ENCODE results near the gene RAD51D.
A peak's percentile ranks its signal among the peaks of the same experiment; 100 is the strongest.

Gene RAD51D

DNA sequence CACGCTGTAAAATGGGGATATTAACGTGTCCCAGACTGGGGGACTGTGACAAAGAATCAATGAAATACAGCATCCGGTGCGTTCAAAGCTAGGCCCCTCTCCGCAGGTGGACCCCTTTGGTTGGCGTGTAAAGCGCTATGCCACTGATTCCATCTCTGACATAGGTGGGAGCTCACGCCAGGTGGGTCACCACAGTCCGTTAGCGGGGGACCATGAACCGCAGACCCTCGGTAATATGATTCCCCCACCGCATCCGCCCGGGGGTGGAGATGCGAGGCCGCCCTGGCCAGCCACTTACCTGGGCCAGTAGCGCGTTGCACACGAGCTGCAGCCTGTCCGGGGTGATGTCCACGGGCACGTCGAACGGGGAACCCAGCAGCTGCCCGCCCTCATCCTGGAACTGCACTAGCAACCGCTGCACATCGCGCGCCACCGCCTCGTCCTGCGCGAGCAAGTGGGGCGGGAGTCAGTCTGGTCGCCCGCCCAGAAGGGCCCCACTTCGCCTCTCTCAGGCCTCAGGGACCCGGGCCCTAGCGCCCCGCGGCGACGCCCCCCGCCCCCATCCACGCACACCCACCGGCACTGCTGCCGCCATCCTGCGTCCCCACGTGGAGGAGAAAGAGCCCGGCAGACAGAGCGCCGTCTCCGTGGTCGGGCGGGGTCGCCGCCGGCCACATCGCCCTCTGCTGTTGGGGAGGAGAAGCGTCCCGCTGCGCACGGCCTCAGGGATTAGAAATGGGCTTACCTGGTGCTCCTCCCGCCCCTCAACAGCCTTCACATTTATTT lies 22.2 kb upstream of the RAD51D start, which contains the start of gene NLE1:
TSS of gene NLE1 (minus strand) at position 623 of the 786 bp plus-strand sequence. CDS start at position 595, 28 bp downstream.
- Histone ChIP-seq H3K27ac (ENCODE audit: low read depth in 2 of 2, low read length in 2 of 2) (no peak within 1 kb of the TSS), H3K4me1 (ENCODE audit: control insufficient read depth in 2 of 2, insufficient read depth in 2 of 2, low read length in 2 of 2) (peaks cover 3% of the 10 kb centered on the region in 2 donors), H3K36me3 (ENCODE audit: control insufficient read depth in 2 of 2, insufficient read depth in 2 of 2, low read length in 2 of 2) (peaks cover 9 to 13% of the 10 kb centered on the region in 2 donors), H3K9me3 (ENCODE audit: control insufficient read depth in 2 of 2, low read length in 2 of 2) (no peaks in the 10 kb centered on the region), H3K4me3 (ENCODE audit: low read length in 2 of 2) (peak within 1 kb of the TSS; percentile 77 to 93), H3K9ac (ENCODE audit: low read depth in 1 of 2, low read length in 2 of 2) (peak within 1 kb of the TSS; percentile 52 to 79), H3K27me3 (ENCODE audit: control insufficient read depth in 2 of 2, insufficient read depth in 2 of 2, low read length in 2 of 2) (no peaks in the 10 kb centered on the region)

DNA sequence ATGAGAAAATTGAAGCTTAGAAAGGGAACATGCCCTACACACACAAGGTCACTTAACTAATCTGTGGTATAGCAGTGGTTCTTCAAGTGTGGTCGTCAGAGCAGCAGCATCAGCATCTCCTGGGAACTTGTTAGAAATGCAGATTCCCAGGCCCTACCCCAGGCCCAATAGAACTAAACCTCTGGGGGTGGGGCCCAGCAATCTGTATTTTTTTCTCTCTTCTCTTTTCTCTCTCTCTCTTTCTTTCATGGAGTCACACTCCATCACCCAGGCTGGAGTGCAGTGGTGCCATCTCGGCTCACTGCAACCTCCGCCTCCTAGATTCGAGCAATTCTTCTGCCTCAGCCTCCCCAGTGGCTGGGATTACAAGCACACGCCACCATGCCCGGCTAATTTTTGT lies 18.6 kb upstream of the RAD51D start:
- no peak overlapping the region for H3K27ac ChIP-seq (ENCODE audit: low read depth in 2 of 2, low read length in 2 of 2)
- peaks cover 37 to 45% of the 10 kb centered on the region in 2 donors for H3K36me3 ChIP-seq (ENCODE audit: control insufficient read depth in 2 of 2, insufficient read depth in 2 of 2, low read length in 2 of 2)

DNA sequence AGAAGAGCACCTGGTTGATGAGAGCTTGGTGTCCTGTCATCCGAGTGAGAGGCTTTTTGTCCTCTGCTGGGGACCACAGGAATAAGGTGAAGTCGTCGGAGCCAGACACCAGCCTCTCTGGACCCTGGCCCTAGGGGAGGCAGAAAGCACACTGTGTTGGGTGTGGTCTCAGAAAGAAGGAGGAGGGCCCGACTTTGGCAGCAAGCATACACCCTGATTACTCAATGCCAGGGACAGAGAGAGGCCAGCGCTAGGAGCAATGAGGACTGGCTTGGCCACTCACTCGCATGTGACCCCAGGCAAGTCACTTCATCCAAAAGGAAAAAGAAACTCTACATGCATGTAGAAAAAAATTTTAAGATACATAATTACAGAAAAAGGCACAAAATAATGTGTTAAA lies 15.7 kb upstream of the RAD51D start:
- Histone ChIP-seq H3K36me3 (ENCODE audit: control insufficient read depth in 2 of 2, insufficient read depth in 2 of 2, low read length in 2 of 2) (peaks cover 45 to 66% of the 10 kb centered on the region in 2 donors), H3K27me3 (ENCODE audit: control insufficient read depth in 2 of 2, insufficient read depth in 2 of 2, low read length in 2 of 2) (no peaks in the 10 kb centered on the region), H3K9me3 (ENCODE audit: control insufficient read depth in 2 of 2, low read length in 2 of 2) (no peaks in the 10 kb centered on the region)

More for the DNA sequence above, 18.6 kb upstream of the RAD51D start:
- Histone ChIP-seq H3K4me1 (ENCODE audit: control insufficient read depth in 2 of 2, insufficient read depth in 2 of 2, low read length in 2 of 2) (peaks cover 3% of the 10 kb centered on the region in 2 donors), H3K27me3 (ENCODE audit: control insufficient read depth in 2 of 2, insufficient read depth in 2 of 2, low read length in 2 of 2) (no peaks in the 10 kb centered on the region), H3K9ac (ENCODE audit: low read depth in 1 of 2, low read length in 2 of 2) (no peak overlapping the region), H3K9me3 (ENCODE audit: control insufficient read depth in 2 of 2, low read length in 2 of 2) (no peaks in the 10 kb centered on the region), H3K4me3 (ENCODE audit: low read length in 2 of 2) (no peak overlapping the region)

DNA sequence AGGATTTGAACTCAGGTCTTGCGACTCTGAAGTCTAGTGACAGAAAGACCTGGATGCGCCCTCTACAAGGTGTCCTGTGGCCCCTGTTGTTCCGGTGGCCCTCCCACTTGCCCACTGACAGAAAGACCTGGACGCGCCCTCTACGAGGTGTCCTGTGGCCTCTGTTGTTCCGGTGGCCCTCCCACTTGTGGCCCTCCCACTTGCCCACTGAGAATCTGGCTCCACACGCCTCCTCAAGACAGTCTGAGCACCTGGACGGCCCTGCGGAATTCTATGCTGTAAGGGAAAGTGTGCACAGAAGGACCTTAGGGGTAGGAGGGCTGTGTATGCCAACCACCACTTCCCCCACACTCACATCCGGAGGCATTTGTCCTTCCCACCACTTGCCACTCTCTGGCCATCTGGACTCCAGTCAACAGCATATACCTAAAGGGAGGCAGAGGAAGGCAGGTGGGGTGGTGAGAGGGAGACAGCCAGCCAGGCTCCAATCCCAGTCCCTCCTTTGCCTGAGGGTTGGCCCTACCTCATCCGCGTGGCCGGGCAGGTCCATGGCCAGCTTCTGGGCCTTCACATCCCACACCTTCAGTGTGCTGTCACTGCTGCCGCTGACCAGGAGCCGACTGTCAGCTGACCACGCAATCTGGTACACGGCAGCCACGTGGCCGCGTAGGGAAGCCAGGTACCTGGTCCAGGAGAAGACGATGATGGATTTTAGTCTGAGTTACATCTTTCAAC lies 13.3 kb upstream of the RAD51D start:
- Histone ChIP-seq H3K36me3 (ENCODE audit: control insufficient read depth in 2 of 2, insufficient read depth in 2 of 2, low read length in 2 of 2) (peaks cover 38 to 63% of the 10 kb centered on the region in 2 donors), H3K4me3 (ENCODE audit: low read length in 2 of 2) (no peak overlapping the region), H3K9me3 (ENCODE audit: control insufficient read depth in 2 of 2, low read length in 2 of 2) (no peaks in the 10 kb centered on the region), H3K4me1 (ENCODE audit: control insufficient read depth in 2 of 2, insufficient read depth in 2 of 2, low read length in 2 of 2) (peaks cover 0 to 2% of the 10 kb centered on the region in 2 donors), H3K9ac (ENCODE audit: low read depth in 1 of 2, low read length in 2 of 2) (no peak overlapping the region), H3K27ac (ENCODE audit: low read depth in 2 of 2, low read length in 2 of 2) (no peak overlapping the region), H3K27me3 (ENCODE audit: control insufficient read depth in 2 of 2, insufficient read depth in 2 of 2, low read length in 2 of 2) (no peaks in the 10 kb centered on the region)

More for the DNA sequence above, 15.7 kb upstream of the RAD51D start:
- H3K27ac ChIP-seq (ENCODE audit: low read depth in 2 of 2, low read length in 2 of 2), result no peak overlapping the region
- H3K9ac ChIP-seq (ENCODE audit: low read depth in 1 of 2, low read length in 2 of 2), result no peak overlapping the region
- H3K4me3 ChIP-seq (ENCODE audit: low read length in 2 of 2), result no peak overlapping the region
- peaks cover 0 to 2% of the 10 kb centered on the region in 2 donors for H3K4me1 ChIP-seq (ENCODE audit: control insufficient read depth in 2 of 2, insufficient read depth in 2 of 2, low read length in 2 of 2)

DNA sequence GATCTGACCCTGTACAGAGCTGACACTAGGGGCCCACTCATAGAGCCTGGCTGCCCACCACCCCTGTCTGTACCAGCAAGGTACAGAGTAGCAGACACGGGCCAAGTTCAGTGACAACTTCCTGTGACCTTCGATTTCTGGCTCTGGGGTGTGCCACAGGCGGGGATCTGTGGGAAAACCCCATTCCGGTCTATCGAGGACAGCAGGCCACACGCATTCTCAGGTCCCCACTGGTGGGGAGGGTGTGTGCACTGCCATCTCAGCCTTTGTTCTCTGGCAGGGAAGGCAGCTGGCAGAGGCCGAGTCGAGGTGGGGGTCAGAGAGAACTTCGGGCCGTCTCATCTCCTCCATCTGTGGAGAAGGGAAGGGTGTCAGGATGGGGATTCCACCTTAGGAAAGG lies 12.4 kb upstream of the RAD51D start:
- Histone ChIP-seq H3K36me3 (ENCODE audit: control insufficient read depth in 2 of 2, insufficient read depth in 2 of 2, low read length in 2 of 2) (peaks cover 35 to 59% of the 10 kb centered on the region in 2 donors), H3K27ac (ENCODE audit: low read depth in 2 of 2, low read length in 2 of 2) (no peak overlapping the region)

DNA sequence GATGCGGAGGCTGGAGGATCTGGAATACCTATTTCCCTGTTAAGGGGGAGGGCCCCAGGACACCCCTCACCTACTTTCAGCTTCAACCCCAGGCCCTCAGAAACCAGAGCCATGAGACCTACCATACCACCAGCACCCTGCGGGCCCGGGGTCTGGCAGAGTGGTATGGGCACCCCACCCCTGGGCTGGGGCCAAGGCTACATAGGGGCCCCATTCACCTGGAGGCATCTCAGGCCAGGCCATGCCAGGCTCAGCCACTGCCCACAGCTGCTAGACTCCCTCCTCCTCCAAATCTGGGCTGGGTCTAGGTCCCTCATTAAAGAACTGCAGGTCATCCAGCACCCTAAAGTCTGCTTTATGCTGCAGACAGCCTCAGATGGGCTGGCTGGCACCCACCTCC lies 10.7 kb upstream of the RAD51D start:
- Histone ChIP-seq H3K27me3 (ENCODE audit: control insufficient read depth in 2 of 2, insufficient read depth in 2 of 2, low read length in 2 of 2) (no peaks in the 10 kb centered on the region), H3K9me3 (ENCODE audit: control insufficient read depth in 2 of 2, low read length in 2 of 2) (no peaks in the 10 kb centered on the region), H3K27ac (ENCODE audit: low read depth in 2 of 2, low read length in 2 of 2) (no peak overlapping the region), H3K9ac (ENCODE audit: low read depth in 1 of 2, low read length in 2 of 2) (no peak overlapping the region), H3K4me1 (ENCODE audit: control insufficient read depth in 2 of 2, insufficient read depth in 2 of 2, low read length in 2 of 2) (peaks cover 0 to 2% of the 10 kb centered on the region in 2 donors), H3K4me3 (ENCODE audit: low read length in 2 of 2) (no peak overlapping the region), H3K36me3 (ENCODE audit: control insufficient read depth in 2 of 2, insufficient read depth in 2 of 2, low read length in 2 of 2) (peaks cover 24 to 43% of the 10 kb centered on the region in 2 donors)

More for the DNA sequence above, 12.4 kb upstream of the RAD51D start:
- Histone ChIP-seq H3K4me3 (ENCODE audit: low read length in 2 of 2) (no peak overlapping the region), H3K9ac (ENCODE audit: low read depth in 1 of 2, low read length in 2 of 2) (no peak overlapping the region), H3K4me1 (ENCODE audit: control insufficient read depth in 2 of 2, insufficient read depth in 2 of 2, low read length in 2 of 2) (peaks cover 0 to 2% of the 10 kb centered on the region in 2 donors), H3K9me3 (ENCODE audit: control insufficient read depth in 2 of 2, low read length in 2 of 2) (no peaks in the 10 kb centered on the region), H3K27me3 (ENCODE audit: control insufficient read depth in 2 of 2, insufficient read depth in 2 of 2, low read length in 2 of 2) (no peaks in the 10 kb centered on the region)

DNA sequence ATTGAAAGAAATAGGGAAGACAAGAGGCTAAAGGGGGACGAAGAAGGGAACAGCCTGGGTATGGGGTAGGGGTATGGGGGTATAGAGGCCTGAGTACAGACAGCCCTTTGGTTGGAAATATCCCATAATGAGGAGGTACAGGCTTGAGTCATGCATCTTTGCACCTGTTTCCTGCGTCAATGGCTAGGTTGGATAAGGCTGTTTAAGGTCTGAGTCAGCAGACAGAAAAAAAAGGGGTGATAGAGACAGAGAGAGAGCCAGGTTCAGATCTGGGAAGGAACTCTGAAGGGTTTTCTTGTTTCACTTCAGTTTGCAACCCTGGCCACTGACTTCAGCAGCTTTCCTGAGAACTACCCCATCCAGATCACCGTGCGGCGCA lies 10.3 kb upstream of the RAD51D start:
- Histone ChIP-seq H3K27ac (ENCODE audit: low read depth in 2 of 2, low read length in 2 of 2) (no peak overlapping the region), H3K9me3 (ENCODE audit: control insufficient read depth in 2 of 2, low read length in 2 of 2) (no peaks in the 10 kb centered on the region), H3K9ac (ENCODE audit: low read depth in 1 of 2, low read length in 2 of 2) (no peak overlapping the region), H3K36me3 (ENCODE audit: control insufficient read depth in 2 of 2, insufficient read depth in 2 of 2, low read length in 2 of 2) (peaks cover 20 to 38% of the 10 kb centered on the region in 2 donors), H3K4me3 (ENCODE audit: low read length in 2 of 2) (no peak overlapping the region), H3K27me3 (ENCODE audit: control insufficient read depth in 2 of 2, insufficient read depth in 2 of 2, low read length in 2 of 2) (no peaks in the 10 kb centered on the region), H3K4me1 (ENCODE audit: control insufficient read depth in 2 of 2, insufficient read depth in 2 of 2, low read length in 2 of 2) (peaks cover 0 to 2% of the 10 kb centered on the region in 2 donors)

DNA sequence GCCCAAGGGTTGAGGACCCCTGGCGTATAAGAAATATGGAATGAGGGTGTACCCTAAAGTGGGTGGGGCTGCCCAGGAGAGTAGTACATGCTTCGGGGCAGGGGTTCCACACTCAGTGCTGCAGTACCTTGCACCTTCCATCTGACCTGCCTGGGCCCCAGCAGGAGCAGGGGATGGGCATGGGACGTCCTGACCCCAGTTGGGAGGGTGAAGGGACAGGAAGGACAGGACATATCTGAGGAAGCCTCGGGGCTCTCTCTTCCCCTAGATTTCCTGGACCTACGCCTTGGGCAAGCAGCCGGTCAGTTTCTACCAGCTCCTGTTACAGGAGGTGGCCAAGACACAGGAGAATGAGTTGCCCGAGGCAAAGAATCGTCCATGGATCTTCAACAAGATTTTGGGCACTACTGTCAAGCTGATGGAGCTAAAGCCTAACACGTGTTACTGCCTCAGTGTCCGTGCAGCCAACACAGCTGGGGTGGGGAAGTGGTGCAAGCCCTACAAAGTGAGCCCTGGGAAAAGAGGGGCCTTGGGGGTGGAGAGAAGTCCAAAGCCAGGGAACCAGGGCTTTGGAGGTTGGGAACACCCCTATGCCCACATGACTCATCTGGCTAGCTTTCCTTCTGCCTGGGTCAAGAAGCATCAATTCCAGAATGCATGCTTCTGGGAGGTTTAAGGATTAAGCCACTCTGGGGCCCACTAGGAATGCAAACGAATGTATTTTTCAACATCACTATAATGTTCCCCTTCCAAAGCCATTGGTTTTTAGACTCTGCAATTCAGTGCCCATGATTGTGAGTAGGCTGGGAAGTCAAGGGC lies 9.7 kb upstream of the RAD51D start:
- H3K9me3 ChIP-seq (ENCODE audit: control insufficient read depth in 2 of 2, low read length in 2 of 2), result no peaks in the 10 kb centered on the region
- H3K27ac ChIP-seq (ENCODE audit: low read depth in 2 of 2, low read length in 2 of 2), result no peak overlapping the region
- no peaks in the 10 kb centered on the region for H3K27me3 ChIP-seq (ENCODE audit: control insufficient read depth in 2 of 2, insufficient read depth in 2 of 2, low read length in 2 of 2)
- H3K9ac ChIP-seq (ENCODE audit: low read depth in 1 of 2, low read length in 2 of 2), result no peak overlapping the region
- peaks cover 19 to 32% of the 10 kb centered on the region in 2 donors for H3K36me3 ChIP-seq (ENCODE audit: control insufficient read depth in 2 of 2, insufficient read depth in 2 of 2, low read length in 2 of 2)
- no peak overlapping the region for H3K4me3 ChIP-seq (ENCODE audit: low read length in 2 of 2)
- H3K4me1 ChIP-seq (ENCODE audit: control insufficient read depth in 2 of 2, insufficient read depth in 2 of 2, low read length in 2 of 2), result peaks cover 0 to 2% of the 10 kb centered on the region in 2 donors

DNA sequence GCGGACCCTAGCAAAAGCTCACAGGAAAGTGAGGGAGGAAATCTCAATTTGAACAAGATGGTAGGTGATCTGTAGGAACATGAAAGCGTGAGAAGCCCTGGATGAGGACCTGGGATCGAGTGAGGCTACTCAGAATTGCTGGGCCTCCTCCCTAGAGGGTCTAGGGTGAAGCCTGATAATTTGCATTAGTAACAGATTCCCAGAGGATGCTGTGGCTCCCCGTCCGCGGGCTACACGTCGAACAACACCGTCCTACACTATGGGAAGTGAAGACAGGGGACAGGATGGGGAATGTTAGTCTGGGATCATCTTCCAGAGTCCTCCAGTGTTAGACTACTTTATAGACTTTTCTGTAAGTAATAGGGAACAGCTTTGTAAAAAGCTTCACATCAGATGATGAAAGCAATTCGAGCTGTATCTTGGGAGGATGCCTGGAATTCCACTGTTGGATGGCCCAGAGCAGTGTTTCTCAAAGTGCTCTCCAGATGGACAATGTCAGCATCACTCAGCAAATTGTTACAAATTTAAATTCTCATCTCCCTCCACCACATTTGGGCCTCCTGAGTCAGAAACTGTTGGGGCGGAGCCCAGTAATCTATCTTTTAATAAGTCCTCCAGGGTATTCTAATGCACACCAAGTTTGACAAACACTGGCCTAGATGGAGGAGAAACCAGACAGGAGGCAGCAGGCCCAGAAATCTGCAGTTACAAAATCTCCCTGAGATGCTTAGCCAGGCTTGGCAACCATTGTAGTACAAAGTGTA lies 8.3 kb upstream of the RAD51D start:
- peaks cover 0 to 2% of the 10 kb centered on the region in 2 donors for H3K4me1 ChIP-seq (ENCODE audit: control insufficient read depth in 2 of 2, insufficient read depth in 2 of 2, low read length in 2 of 2)
- no peak overlapping the region for H3K9ac ChIP-seq (ENCODE audit: low read depth in 1 of 2, low read length in 2 of 2)
- no peaks in the 10 kb centered on the region for H3K9me3 ChIP-seq (ENCODE audit: control insufficient read depth in 2 of 2, low read length in 2 of 2)
- H3K4me3 ChIP-seq (ENCODE audit: low read length in 2 of 2), result no peak overlapping the region
- H3K27me3 ChIP-seq (ENCODE audit: control insufficient read depth in 2 of 2, insufficient read depth in 2 of 2, low read length in 2 of 2), result no peaks in the 10 kb centered on the region
- no peak overlapping the region for H3K27ac ChIP-seq (ENCODE audit: low read depth in 2 of 2, low read length in 2 of 2)
- H3K36me3 ChIP-seq (ENCODE audit: control insufficient read depth in 2 of 2, insufficient read depth in 2 of 2, low read length in 2 of 2), result peaks cover 7 to 18% of the 10 kb centered on the region in 2 donors

Data from mucosa of rectum (tissue), 2 donors.